Right lung (tissue), 5 donors: ENCODE results near the gene KIF5C. TPM values are rescaled to one million over a fixed set of nuclear protein-coding genes. Genes with fewer than 3 reads are reported as not detected.
A peak's percentile ranks its signal among the peaks of the same experiment; 100 is the strongest.
"Not testable (repeated sequence)": the region's sequence is repeated elsewhere in the genome, so short reads cannot be mapped to it uniquely, and the experiment has no call there.

Experiments used
- DNase-seq, 2 donors: peaks; one replicate each; pipeline ENCODE4 v3.0.0-alpha.2; 2013
- polyA plus RNA-seq, 5 donors: library from polyadenylated mRNA; unstranded; fragments of 120-200 nt; gene quantifications; one replicate each; pipeline versions ENCODE4 v1.2.1 to v1.2.3, GENCODE V29; 2013; ENCODE audit warnings: inconsistent platforms in 1 of 5, low replicate concordance in 1 of 5; ENCODE audit not compliant: insufficient read length in 5 of 5, insufficient read depth in 1 of 5

Gene KIF5C
- polyA plus RNA-seq, 5 donors: 18.7 to 25.6 (median 20.1) TPM

DNA sequence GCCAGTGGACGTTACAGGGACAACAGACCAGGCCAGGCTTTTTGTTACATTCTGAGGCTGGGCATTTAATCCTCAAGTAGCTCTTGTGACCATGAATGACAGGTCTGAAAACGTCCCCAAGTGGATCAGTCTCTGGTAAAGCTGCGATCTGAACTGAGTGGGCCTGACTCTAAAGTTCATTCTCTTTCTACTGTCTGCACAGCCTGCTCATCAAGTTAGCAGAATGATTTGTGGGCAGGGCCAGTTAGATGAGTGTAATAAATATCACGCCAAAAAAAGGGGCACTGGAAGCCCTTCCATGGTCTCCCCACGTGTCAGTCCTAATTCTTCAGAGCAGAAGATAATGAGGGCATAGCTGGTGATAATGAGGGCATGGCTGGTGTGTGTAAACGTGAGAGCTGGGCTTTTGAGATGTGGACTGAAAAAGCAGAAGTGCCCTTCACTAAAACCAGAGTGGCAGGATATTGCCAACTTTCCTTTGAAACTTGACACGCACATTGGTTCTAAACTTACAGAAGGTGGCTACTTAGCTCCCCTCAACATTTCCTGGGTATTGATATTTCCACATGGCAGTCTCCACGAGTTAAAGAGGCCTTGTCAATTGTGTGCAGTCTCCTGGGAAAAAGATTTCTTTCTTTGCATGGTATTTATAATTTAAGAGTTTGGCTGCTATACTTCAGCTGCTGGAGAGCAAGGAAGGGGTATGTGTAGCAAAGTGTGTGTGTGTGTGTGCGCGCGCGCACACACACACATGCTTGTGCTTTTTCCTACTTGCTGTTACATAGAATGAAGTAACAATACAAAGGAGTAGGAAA, 90.8 kb downstream of the KIF5C start:
- peak; percentile 58 to 65 for DNase-seq

DNA sequence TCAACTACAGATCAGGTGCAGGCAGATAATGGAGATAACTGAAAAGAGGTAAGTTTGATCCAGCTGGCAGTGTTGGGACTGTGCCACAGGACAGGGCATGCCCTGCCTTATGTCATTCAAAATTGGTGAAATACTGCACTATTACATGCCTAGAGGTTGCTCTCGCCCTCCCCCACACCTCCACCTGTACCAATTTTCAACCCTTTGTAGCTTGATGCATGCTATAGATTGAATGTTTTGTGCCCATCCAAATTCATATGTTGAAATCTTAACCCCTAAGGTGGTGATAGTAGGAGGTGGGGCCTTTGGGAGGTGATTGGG, 91.4 kb downstream of the KIF5C start:
- DNase-seq: no peak

DNA sequence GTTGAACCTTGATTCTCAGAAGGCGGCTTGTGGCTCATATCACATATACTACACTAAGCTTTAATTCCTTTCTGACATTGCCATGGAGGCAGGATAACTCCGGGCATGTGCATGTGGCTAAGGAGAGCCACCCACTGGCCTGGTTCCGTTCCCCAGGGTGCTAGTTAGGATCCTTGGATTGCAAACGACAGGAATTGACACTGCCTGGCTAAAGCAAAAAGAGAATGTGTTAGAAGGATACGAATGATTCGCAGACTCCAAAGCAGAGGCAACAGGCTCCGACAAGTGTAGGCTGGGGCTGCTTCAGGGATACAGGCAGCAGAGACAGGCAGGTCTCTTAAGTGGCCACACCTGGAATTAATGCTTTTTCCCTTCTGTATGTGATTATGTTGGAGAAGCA, 92.0 kb downstream of the KIF5C start:
- no peak for DNase-seq

DNA sequence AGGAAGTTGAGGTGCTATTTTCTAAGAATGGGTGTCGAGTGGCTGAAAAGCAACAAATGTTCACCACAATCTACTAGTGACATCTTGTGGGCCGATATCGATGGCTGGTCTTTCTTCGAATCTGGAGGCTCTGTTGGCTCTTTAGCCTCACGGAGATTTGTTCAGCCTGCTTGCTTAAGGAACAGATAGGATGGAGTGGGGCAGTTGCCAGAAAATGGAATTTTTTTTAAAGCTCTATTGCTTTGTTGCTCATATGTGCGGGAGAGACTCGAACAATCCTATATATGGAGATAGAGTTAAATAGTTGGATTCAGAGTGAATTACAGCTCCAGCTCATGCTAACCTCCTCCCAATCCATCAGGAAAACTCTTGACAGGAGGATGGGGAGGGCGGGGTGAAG, 92.6 kb downstream of the KIF5C start:
- peak in 1 of 2 donors; percentile 25 for DNase-seq

DNA sequence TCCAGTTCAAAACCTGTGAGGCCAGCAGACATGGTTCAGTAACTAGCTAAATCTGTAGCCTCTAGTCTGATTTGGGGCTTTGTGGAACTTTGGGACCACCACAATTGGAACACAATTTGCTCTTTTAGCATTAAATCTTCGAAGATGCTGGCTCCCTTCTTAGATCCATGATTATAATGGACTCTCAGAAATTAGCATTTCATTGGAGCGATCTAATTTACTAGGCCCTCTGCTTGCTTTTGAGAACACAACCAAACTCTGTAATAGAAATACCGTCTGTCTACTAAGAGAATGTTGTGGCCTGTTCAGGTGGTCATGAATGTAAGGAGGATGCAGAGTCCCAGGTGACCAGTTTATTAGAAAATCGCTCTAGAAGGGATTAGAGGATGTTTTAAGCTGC, 93.3 kb downstream of the KIF5C start:
- no peak for DNase-seq

DNA sequence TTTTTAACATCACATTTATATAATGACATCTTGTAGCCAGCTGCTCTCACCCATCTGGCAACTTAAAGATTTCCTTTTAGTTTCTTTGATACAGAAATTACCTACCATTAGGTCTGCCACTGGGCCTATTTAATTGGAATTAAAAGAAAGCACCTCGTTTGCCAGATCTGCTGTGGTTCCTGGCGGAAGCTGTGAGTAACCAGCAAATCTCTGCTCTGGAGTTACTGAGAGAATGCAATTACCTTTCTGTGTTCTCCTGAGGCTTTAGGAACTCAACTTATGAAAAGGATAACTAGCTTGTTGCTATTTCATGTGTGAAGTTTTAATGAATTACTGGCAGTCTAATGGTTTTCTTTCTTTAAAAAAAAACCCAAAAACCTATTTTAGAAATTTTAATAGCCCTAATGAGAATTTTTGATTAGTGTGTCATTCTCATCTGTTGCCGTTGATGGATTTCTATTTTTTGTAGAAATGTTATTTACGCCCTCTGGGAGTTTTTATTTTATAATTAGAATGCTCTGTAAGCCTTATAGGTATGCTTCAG, 93.8 kb downstream of the KIF5C start:
- no peak for DNase-seq

DNA sequence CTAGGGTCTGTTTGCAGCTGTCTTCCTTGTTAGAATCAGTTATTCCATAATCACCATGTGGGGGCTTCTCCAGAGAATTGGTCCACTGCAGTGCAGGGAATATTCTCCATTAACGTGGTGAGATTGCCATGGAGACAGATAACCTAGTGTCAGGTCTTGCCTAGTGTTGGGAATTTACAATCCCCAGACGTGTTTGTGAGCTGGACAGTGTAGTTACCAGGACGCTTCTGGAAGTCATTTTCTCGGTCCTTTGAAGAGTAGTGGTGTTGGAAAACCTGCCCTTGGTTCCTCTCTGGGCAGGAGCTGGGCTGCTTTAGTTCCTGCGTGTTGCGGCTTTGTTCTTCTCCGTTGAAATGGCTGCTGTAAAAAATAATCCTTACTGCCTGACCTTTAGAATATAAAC, 94.6 kb downstream of the KIF5C start:
- DNase-seq: no peak

DNA sequence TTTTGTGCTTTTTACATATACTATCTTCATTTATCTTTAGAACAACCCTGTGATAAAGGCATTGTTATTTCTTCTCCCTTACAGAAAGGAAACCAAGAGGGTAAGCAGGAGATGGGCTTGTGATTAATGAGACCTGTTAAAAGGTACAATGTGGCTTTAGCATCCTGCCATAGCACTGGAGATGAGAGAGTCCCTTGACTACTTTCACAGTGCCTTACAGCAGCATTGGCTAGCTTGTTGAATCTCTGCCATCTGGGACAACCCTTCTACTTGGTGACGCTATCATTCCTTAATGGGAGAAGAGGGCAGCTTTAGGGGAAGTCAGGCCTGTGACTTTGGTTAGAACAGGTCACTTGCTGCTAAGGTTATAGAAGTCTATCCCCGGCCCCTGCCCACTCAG, 95.4 kb downstream of the KIF5C start:
- no peak for DNase-seq

DNA sequence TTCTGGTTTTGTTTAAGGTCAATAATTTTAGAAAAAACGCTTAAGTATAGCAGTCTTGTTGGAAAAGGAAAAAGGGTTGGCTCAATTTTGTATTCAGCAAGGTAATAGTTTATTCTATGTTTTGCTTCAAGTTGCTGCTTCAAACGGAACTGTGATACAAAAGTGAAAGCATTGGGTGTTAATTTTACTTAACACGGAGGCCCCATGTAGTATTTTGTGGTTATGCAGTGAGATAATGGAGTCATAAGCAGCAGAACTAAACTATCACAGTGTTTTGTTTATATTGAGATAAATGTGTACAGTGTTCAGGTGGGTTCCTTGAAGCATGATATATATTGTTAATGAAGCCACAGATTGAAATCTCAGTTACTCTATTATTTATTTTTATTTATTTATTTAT, 96.5 kb downstream of the KIF5C start:
- no peak for DNase-seq

DNA sequence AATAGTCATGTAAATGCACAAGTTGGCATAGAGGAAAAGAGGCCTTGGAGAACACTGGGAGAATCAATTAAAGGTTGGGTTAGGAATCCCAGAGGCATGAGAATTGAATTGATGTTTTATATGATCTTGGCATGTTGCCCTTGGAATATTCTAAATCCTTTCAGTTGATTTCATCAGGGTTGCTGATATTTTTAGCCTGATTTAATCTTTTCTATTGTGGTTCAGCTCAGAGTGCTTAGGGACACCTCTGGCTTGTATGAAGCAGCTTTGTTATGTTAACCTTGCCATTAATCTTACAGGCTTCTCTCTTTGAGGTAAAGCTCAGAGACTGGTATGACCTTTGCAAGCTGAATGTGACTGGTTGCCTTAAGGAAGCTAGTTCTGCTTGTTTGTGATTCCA, 99.1 kb downstream of the KIF5C start:
- DNase-seq: no peak

DNA sequence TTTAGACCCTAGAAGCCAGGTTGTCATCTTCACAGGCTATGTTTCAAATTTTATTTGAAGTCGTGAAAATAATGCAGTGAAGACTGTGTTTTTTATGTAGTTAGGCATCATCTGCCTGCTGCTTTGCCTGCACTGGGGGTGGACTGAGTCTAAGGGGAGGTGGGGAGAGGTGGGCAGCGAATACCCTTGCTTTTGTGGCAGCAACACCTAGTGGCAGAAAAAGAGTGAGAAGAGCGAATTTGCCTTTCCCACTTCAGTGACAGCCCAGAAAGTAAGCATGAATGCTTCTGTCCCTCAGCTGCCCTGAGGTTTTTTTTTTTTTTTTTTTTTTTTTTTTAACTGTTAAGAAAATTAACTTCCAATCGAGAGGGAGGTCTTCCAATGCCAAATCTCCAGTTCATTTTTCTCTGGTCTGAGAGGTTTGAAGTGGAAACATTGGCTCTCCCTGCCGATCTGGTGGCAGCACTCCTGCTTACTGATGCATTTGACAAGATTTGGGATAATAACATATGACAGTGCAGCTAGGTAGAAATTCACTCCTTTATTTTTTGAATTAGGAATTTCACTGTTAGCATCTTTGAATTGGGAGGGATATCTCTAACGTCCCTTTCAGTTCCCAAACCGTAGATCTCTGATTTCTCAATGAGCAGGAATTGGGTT, 103.1 kb downstream of the KIF5C start:
- DNase-seq: no peak

DNA sequence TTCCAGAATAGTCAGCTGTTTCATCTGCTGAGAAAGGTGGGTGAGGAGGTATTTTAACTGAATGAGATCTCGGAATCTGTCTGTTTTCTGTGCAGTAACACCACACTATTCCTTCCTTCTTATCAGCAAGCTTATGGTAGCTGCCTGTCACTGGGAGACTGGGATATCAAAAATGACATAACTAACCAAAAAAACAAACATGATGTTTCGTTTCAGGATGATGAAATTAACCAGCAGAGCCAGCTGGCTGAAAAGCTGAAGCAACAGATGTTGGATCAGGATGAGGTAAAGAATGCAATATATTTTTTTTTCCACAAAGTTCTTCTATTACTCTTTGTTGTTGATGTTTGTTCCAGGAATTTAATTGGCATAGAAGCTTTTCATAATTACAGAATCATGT, 103.7 kb downstream of the KIF5C start:
- DNase-seq: peak; percentile 56 to 65

DNA sequence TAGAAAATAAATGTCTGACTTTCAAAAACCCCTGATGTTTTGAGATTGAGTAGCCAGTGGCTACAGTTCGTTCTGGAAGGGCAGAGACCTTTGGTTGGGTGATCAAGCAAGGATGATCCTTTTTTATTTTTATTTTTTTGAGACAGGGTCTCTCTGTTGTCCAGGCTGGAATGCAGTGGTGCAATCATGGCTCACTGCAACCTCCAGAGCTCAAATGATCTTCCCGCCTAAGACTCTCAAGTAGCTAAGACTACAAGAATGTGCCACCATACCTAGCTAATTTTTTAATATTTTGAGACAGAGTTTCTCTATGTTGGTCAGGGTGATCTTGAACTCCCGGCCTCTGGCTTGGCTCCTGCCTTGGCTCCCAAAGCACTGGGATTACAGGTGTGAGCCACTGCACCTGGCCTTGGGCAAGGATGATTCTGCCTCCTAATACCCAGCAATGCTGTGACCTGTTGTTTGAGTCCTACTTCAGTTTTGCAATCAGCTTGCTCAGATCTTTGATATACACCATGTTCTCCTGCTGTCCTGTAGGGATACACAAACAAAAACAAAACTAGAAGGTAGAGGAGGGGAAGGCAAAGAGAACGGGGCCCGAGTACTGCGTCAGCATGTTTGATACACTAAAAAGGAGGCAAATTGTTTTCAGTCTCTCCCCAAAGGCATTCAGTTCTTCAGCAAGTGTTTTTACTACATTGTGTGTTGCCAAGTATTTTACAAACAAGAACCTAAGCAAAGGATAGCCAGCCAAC, 104.3 kb downstream of the KIF5C start:
- DNase-seq: no peak

DNA sequence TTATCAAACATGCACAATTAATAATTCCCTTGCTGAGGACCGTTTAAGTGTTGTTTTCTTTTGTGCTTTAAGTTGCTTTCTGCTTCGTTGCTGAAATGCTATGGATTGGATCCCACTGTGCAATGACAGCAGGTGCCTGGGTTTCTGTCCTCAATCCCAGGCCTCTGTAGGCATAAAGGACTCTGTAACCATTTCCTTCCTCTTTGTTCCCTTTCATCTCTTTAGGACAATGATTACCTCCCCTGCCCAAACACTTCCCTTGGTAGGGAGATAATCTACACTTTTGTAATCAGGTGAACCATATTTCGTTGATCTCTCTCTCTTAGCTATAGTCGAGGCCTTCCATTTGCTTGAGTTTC, 104.9 kb downstream of the KIF5C start:
- no peak for DNase-seq

DNA sequence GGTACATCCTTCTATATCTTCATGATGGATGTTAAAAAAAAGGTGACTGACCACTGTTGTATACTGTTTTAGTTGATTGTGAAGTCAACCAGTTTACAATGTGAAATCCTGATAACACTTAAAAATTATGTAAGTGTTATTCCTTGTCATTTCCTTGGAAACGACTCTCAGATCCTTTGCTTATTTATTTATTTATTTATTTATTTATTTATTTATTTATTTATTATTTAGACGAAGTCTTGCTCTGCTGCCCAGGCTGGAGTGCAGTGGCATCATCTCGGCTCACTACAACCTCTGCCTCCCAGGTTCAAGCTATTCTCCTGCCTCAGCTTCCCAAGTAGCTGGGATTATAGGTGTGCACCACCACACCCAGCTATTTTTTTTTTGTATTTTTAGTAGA, 105.5 kb downstream of the KIF5C start:
- not testable (repeated sequence) for DNase-seq

DNA sequence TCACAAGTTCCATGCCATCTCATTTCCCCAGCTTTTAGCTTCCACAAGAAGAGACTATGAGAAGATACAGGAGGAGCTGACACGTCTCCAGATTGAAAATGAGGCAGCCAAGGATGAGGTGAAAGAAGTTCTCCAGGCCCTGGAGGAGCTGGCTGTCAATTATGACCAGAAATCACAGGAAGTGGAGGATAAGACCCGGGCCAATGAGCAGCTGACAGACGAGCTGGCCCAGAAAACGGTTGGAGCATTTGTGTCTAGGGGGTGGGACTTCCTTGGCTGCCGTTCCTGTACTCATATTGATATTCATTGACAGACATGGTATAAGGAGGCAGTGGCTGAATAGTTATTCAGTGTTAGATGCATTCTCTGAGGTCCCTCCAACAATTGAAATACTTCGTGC, 106.3 kb downstream of the KIF5C start:
- DNase-seq: no peak

DNA sequence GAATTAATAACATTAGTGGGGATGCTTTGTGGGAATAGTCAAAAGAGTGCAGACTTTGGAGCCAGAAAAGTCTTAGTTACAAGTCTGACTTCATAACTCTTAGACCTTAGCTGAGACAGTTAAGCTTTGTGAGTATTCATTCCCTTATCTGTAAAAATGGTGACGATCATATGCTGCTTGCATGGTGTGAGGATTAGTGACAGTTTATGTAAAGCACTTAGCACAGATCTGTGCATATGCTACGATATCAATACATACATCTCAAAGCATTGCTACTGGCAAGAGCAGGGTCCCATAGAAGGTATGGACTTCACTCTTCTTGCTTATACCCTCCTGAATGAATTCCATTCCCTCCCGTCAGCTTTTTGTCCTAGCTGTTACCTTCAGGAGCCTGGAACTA, 106.8 kb downstream of the KIF5C start:
- DNase-seq: no peak

DNA sequence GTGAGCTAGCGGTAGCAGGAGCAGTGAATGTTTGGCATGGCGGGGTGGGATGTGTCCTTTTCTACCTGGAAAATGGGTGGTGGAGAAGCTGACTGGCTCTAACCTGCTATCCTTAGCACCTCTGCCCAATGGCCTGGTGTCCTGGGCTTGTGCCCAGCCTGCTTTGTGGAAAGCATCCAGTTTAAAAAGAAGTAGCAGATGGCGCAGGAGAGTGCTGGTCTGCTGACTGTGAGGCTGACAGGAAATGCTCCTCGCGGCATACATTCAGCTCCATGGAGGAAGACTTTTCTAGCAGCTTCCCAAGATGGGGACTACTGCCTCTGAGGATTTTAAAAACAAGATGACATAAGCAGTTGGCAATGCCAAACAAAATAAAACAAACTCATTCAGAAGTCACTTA, 107.3 kb downstream of the KIF5C start:
- no peak for DNase-seq

DNA sequence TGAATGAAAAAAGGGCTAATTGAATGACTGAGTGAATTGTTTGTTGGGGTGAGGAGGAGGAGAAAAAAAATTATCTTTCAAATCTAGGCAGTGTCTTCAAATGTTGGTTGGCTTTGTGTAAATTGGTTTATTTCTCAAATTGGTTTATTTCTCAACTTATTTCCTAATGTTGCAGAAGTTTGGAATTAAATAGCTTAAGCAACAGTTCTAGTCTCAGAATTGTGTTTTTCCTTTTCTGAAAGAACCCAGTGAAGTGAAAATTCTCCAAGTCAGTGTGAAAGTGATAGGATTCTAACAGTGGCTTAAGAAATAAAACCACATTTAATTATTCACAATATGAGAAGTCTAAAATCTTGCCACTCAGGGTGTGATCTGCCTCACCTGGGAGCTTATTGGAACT, 108.9 kb downstream of the KIF5C start:
- DNase-seq: no peak

DNA sequence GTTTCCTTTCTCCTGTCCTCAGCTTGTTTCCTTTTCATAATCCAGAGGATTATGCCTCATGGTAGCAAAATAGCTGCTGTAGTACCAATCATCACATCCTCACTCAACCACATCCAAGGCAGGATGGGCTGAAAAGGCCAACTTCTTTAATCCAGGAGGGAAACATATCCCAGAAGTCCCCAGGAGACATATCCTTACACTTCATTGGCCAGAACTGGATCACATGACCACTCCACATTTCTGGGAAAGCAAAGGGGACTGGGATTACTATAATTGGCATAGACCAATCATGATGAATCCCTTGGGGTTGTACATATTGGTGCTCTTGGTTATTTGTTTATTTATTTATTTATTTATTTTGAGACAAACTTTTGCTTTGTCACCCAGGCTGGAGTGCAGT, 109.4 kb downstream of the KIF5C start:
- DNase-seq: no peak

DNA sequence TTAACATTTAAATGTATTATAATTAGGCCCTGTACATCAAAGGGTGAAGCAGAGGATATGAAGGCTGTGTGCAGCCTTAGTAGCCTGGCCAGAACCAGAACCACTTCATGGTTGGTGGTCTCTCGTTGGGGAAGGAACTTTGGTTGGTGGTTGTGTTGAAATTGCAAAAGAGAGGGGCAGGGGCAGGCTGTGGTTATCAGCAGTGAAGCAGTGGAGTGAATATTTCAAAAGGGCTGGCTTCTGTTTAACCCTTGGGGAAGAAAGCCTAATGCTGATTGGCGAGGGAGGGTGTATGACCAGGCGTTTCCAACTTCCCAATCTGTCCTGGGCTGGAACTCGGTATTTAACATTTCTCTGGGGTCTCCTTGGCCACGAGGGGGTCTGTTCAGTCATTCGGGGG, 112.3 kb downstream of the KIF5C start:
- DNase-seq: no peak

DNA sequence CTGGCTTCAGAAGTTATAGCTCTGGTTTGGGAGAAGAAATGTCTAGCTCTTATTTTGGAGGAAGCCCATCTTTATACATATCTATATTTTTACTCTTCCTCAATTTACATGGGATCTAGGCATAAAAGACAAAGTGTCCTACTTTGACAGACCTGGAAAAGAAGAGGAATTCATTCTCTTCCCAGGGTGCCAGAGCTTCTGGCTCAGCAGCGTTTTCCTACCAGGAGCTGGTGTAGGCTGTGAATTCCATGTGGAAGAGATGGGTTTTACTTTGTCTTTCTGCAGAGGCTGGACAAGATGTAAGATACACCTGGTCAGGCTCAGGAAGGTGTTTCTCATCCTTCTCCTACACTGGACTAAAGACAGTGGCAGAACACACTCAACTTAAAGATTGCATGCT, 113.3 kb downstream of the KIF5C start:
- no peak for DNase-seq
